HL-60 (cell line): ENCODE results near the gene CEP44.

Source experiments
- POLR2AphosphoS5 ChIP-seq: IDR thresholded peaks from 2 replicates; pipeline ENCODE4 v1.6.1; 2012; ENCODE audit warnings: low read depth
- TF ChIP-seq, protein P1 (sequence below): IDR thresholded peaks from one replicate; pipeline ENCODE4 v1.5.1; 2011; ENCODE audit warnings: low read length, control low read depth, inconsistent platforms; ENCODE audit not compliant: insufficient read depth

DNA sequence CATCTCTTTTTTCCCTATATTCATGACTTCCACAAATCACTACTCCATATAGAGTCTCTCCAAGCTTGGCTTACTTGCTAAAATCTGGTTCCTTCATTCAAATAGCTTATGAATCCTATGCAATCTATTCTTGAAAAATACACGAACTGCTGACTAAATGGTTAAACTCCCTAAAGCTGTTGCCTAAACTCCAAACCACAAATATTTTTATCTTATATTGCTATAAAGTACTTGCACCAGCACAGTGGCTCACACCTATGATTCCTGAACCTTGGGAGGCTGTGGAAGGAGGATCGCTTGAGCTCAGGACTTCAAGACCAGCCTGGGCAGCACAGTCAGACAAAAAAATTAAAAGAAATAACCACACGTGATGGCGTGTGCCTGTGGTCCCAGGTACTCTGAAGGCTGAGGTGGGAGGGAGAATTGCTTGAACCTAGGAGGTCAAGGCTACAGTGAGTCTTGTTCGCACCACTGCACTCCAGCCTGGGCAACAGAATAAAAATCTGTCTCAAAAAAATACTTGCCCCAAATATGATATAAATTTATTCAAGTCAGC, 2.5 kb upstream of the CEP44 start:
- TF ChIP-seq, protein P1, sequence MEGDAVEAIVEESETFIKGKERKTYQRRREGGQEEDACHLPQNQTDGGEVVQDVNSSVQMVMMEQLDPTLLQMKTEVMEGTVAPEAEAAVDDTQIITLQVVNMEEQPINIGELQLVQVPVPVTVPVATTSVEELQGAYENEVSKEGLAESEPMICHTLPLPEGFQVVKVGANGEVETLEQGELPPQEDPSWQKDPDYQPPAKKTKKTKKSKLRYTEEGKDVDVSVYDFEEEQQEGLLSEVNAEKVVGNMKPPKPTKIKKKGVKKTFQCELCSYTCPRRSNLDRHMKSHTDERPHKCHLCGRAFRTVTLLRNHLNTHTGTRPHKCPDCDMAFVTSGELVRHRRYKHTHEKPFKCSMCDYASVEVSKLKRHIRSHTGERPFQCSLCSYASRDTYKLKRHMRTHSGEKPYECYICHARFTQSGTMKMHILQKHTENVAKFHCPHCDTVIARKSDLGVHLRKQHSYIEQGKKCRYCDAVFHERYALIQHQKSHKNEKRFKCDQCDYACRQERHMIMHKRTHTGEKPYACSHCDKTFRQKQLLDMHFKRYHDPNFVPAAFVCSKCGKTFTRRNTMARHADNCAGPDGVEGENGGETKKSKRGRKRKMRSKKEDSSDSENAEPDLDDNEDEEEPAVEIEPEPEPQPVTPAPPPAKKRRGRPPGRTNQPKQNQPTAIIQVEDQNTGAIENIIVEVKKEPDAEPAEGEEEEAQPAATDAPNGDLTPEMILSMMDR, result no peak
- no peak for TF ChIP-seq POLR2AphosphoS5
